IMR-90 (cell line): ENCODE measurements around the gene NFASC. TPM values are rescaled to one million over a fixed set of nuclear protein-coding genes. Genes with fewer than 3 reads are reported as not detected.

Source experiments
- ATAC-seq: fragments of 200-7000 bp; cut with Tn5 transposase; 2 replicates; pipeline ENCODE4 v1.9.1; 2020; ENCODE audit warnings: low read depth, mild to moderate bottlenecking, moderate library complexity
- BruUV-seq: library from RNA; stranded (reverse); fragments of 400-500 nt; replicated peaks from 2 replicates; lab custom pipeline; 2021; lab: Mats Ljungman, UMichigan
- CTCF ChIA-PET: fragments of 300-600 bp; formaldehyde crosslinking; extraction: SDS; loops from one replicate; lab custom pipeline; 2021; ENCODE audit warnings: antibody characterized with exemption; lab: Yijun Ruan, JAX
- POLR2A ChIA-PET: fragments of 300-600 bp; sonication (Branson Sonifier 250); formaldehyde crosslinking; loops from one replicate; lab custom pipeline; 2022; ENCODE audit warnings: antibody characterized with exemption; ENCODE audit not compliant: unreplicated experiment; lab: Charles Lee
- DNase-seq: peaks from one replicate; pipeline ENCODE4 v3.0.0; 2013
- H2AFZ ChIP-seq: replicated peaks from 2 replicates; pipeline ENCODE3; 2013; ENCODE audit warnings: low read length, mild to moderate bottlenecking; ENCODE audit not compliant: poor library complexity
- H2AK5ac ChIP-seq: 2 replicates; pipeline ENCODE4 v1.6.1; 2013; ENCODE audit warnings: low read depth, low read length, inconsistent platforms
- H2AK9ac ChIP-seq: replicated peaks from 2 replicates; pipeline ENCODE3; 2013; ENCODE audit warnings: mild to moderate bottlenecking, low read depth, low read length, moderate library complexity; ENCODE audit not compliant: poor library complexity
- H2BK120ac ChIP-seq: 2 replicates; pipeline ENCODE4 v1.6.1; 2013; ENCODE audit warnings: low read depth, low read length, inconsistent platforms
- H2BK15ac ChIP-seq: 3 replicates; pipeline ENCODE4 v1.6.1; 2013; ENCODE audit warnings: low read depth, low read length, inconsistent platforms
- H2BK20ac ChIP-seq: 2 replicates; pipeline ENCODE4 v1.6.1; 2013; ENCODE audit warnings: low read depth, mild to moderate bottlenecking, inconsistent platforms, low read length, moderate library complexity
- H2BK5ac ChIP-seq: 2 replicates; pipeline ENCODE4 v1.6.1; 2013; ENCODE audit warnings: mild to moderate bottlenecking, low read depth, low read length, inconsistent platforms; ENCODE audit not compliant: poor library complexity, severe bottlenecking
- H3K14ac ChIP-seq: replicated peaks from 2 replicates; pipeline ENCODE4 v1.6.1; 2013; ENCODE audit warnings: low read depth, low read length, inconsistent platforms
- H3K18ac ChIP-seq: 2 replicates; pipeline ENCODE4 v1.6.1; 2013; ENCODE audit warnings: low read depth, low read length, control low read depth
- H3K23ac ChIP-seq: 2 replicates; pipeline ENCODE4 v1.6.1; 2013; ENCODE audit warnings: low read depth, low read length, inconsistent platforms
- H3K27ac ChIP-seq: 2 replicates; pipeline ENCODE4 v1.5.1; 2013; ENCODE audit warnings: mild to moderate bottlenecking, control low read depth, low read length; ENCODE audit not compliant: insufficient read depth
- H3K27me3 ChIP-seq: 2 replicates; pipeline ENCODE4 v1.6.1; 2013; ENCODE audit warnings: low read length; ENCODE audit not compliant: control insufficient read depth, insufficient read depth
- H3K36me3 ChIP-seq: 2 replicates; pipeline ENCODE4 v1.6.1; 2013; ENCODE audit warnings: low read length, mixed read lengths; ENCODE audit not compliant: control insufficient read depth, insufficient read depth
- H3K4ac ChIP-seq: 2 replicates; pipeline ENCODE4 v1.6.1; 2013; ENCODE audit warnings: low read depth, low read length, inconsistent platforms
- H3K4me1 ChIP-seq: 2 replicates; pipeline ENCODE4 v1.6.1; 2013; ENCODE audit warnings: low read length, mixed read lengths; ENCODE audit not compliant: control insufficient read depth, insufficient read depth
- H3K4me2 ChIP-seq: 2 replicates; pipeline ENCODE4 v1.6.1; 2013; ENCODE audit warnings: low read depth, mild to moderate bottlenecking, control low read depth, low read length, moderate library complexity
- H3K4me3 ChIP-seq: 2 replicates; pipeline ENCODE4 v1.5.1; 2013; ENCODE audit warnings: low read depth, mild to moderate bottlenecking, control low read depth, low read length, moderate library complexity; ENCODE audit not compliant: insufficient read depth
- H3K56ac ChIP-seq: 2 replicates; pipeline ENCODE4 v1.6.1; 2013; ENCODE audit warnings: low read length, inconsistent platforms; ENCODE audit not compliant: insufficient read depth; ENCODE audit errors: extremely low read depth
- H3K79me1 ChIP-seq, 2 experiments: 2 replicates each; pipeline ENCODE4 v1.6.1; 2013; ENCODE audit warnings: low read length in 2 of 2, inconsistent platforms in 1 of 2, low read depth in 1 of 2
- H3K9ac ChIP-seq: 2 replicates; pipeline ENCODE4 v1.6.1; 2013; ENCODE audit warnings: low read depth, low read length, control low read depth
- H3K9me1 ChIP-seq: 2 replicates; pipeline ENCODE4 v1.6.1; 2013; ENCODE audit warnings: low read length, inconsistent platforms; ENCODE audit not compliant: insufficient read depth
- H3K9me3 ChIP-seq: 2 replicates; pipeline ENCODE4 v1.6.1; 2013; ENCODE audit warnings: low read length; ENCODE audit not compliant: control insufficient read depth, insufficient read depth
- H4K20me1 ChIP-seq: 2 replicates; pipeline ENCODE4 v1.6.1; 2013; ENCODE audit warnings: low read length, inconsistent platforms; ENCODE audit not compliant: insufficient read depth
- H4K5ac ChIP-seq: 2 replicates; pipeline ENCODE4 v1.6.1; 2013; ENCODE audit warnings: mild to moderate bottlenecking, low read depth, low read length, control low read depth
- H4K8ac ChIP-seq, 2 experiments: 2 replicates each; pipeline ENCODE4 v1.6.1; 2013; ENCODE audit warnings: low read depth in 2 of 2, low read length in 2 of 2, control low read depth in 1 of 2, inconsistent platforms in 1 of 2
- H4K91ac ChIP-seq: 2 replicates; pipeline ENCODE4 v1.6.1; 2013; ENCODE audit warnings: low read depth, low read length, inconsistent platforms; ENCODE audit not compliant: insufficient read depth
- BHLHE40 ChIP-seq: fragments of 150-350 bp; IDR thresholded peaks from 2 replicates; pipeline ENCODE4 v1.6.1; 2016; ENCODE audit warnings: mild to moderate bottlenecking, low read depth, low read length
- CEBPB ChIP-seq: IDR thresholded peaks from 2 replicates; pipeline ENCODE4 v1.6.1; 2012; ENCODE audit warnings: low read depth, low read length, improper control_type of control experiment
- CHD1 ChIP-seq: IDR thresholded peaks from 2 replicates; pipeline ENCODE4 v1.6.1; 2012; ENCODE audit warnings: low read depth, low read length, improper control_type of control experiment
- CTCF ChIP-seq: conservative IDR thresholded peaks from 2 replicates; pipeline ENCODE4 v1.5.1; 2012; ENCODE audit warnings: mild to moderate bottlenecking, low read depth, low read length, improper control_type of control experiment
- RCOR1 ChIP-seq: IDR thresholded peaks from 2 replicates; pipeline ENCODE4 v1.6.1; 2012; ENCODE audit warnings: mild to moderate bottlenecking, low read length, improper control_type of control experiment; ENCODE audit not compliant: insufficient replicate concordance
- SMC3 ChIP-seq: fragments of 150-350 bp; IDR thresholded peaks from 2 replicates; pipeline ENCODE4 v1.6.1; 2016; ENCODE audit warnings: low read depth, mild to moderate bottlenecking, antibody characterized with exemption, low read length, moderate library complexity
- WGBS, 2 experiments: methylation state at CpG; one replicate each; pipeline versions ENCODE4 v1.1.5 to v1.1.7; 2013; ENCODE audit warnings: missing lambda C conversion rate in 2 of 2; ENCODE audit not compliant: insufficient read length in 1 of 2; ENCODE audit errors: extremely low coverage in 2 of 2; 5-methylcytosine and 5-hydroxymethylcytosine counted together
- dilution Hi-C: fragments of 300-500 bp; cut with HindIII; formaldehyde crosslinking; loops from one replicate; pipeline ENCODE4 v1.14.3; 2018; ENCODE audit warnings: low sequenced_read_pairs; ENCODE audit not compliant: unreplicated experiment
- in situ Hi-C: fragments of 300-500 bp; cut with MboI; formaldehyde crosslinking; loops from 3 replicates; pipeline ENCODE4 v1.14.3; 2019; ENCODE audit warnings: low sequenced_read_pairs, inconsistent platforms, mixed read lengths
- intact Hi-C: fragments of 100-400 bp; cut with micrococcal nuclease; formaldehyde crosslinking; loops from 2 replicates; pipeline ENCODE4 v1.10.0; 2022
- polyA plus RNA-seq, 3 experiments: library from polyadenylated mRNA; depleted of rRNA; stranded (reverse); fragments of >200 nt; gene quantifications; 2 replicates each; pipeline ENCODE4 v1.2.3, GENCODE V29; 2012; ENCODE audit warnings: low replicate concordance in 1 of 3
- total RNA-seq: library from RNA; depleted of rRNA; stranded (reverse); fragments of >200 nt; gene quantifications from 2 replicates; pipeline ENCODE4 v1.2.3, GENCODE V29; 2012
- TF ChIP-seq, protein P1 (sequence below): fragments of 150-350 bp; IDR thresholded peaks from 2 replicates; pipeline ENCODE4 v1.6.1; 2016; ENCODE audit warnings: low read depth, mild to moderate bottlenecking, low read length, moderate library complexity, borderline replicate concordance
- TF ChIP-seq, protein P2 (sequence below): fragments of 150-350 bp; IDR thresholded peaks from 2 replicates; pipeline ENCODE4 v1.6.1; 2017; ENCODE audit warnings: mild to moderate bottlenecking, antibody characterized with exemption, low read length, low read depth

The NFASC gene
- total and polyA plus RNA-seq, 2 of the 4 experiments (the other 2 are of a cell fraction), result 0.18 to 0.79 TPM

DNA sequence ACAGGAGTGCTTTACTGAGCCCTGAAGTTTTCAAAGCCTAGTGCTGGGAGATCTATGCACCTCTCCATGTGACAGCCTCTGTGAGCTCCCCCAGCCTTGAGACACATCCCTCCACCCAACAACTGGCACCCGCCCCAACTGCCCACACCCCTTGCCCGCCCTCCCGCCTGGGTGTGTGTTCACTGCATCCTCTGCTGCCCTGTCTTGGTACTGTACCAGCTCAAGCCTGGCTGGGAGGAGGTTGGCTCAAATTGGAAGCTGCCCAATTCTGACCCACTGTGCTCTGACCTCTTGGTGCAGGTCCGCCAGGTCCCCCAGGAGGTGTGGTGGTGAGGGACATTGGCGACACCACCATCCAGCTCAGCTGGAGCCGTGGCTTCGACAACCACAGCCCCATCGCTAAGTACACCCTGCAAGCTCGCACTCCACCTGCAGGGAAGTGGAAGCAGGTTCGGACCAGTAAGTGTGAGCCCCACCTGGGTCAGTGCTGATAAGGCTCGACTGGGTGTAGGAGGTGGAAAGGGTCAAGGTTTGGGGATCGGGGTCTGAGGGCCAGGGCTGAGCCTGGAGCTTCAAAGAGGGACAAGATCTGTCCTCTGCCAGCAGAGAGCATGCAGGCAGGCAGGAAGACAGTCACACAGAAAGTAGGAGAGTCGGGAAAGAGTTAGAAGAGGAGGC, 195.6 kb downstream of the NFASC start:
- in situ Hi-C loops, result no loop called here
- no peak for ATAC-seq

More for the DNA sequence above, 195.6 kb downstream of the NFASC start:
- Histone ChIP-seq H3K9me3 (no peaks in the 10 kb centered on the region), H3K27ac (no peak overlapping the region), H3K4ac (no peak overlapping the region), H3K36me3 (no peaks in the 10 kb centered on the region), H3K56ac (no peak overlapping the region), H4K8ac (no peak overlapping the region), H4K20me1 (no peaks in the 10 kb centered on the region), H4K91ac (no peak overlapping the region), H2AFZ (no peak overlapping the region), H4K5ac (no peak overlapping the region), H2BK15ac (no peak overlapping the region), H2AK5ac (no peak overlapping the region), H3K79me1 (no peaks in the 10 kb centered on the region), H2BK120ac (no peak overlapping the region), H2BK20ac (no peak overlapping the region), H3K4me2 (no peak overlapping the region), H2BK5ac (no peak overlapping the region), H3K14ac (no peak overlapping the region), H3K4me1 (no peaks in the 10 kb centered on the region), H3K27me3 (peaks cover 10% of the 10 kb centered on the region), H3K23ac (no peak overlapping the region), H2AK9ac (no peak overlapping the region), H3K4me3 (no peak overlapping the region), H3K9me1 (no peaks in the 10 kb centered on the region), H3K9ac (no peak overlapping the region), H3K18ac (no peak overlapping the region)
- dilution Hi-C loops, result no loop called here
- WGBS, 2 experiments, result 77% methylated on average over 1 of the region's 13 CpGs; no CpG with 5 or more reads in 1 of the 2 experiments
- intact Hi-C loops, result no loop called here
- no TSS peak for BruUV-seq
- ChIA-PET CTCF (no interaction called here), POLR2A (no interaction called here)
- TF ChIP-seq CTCF (0 out of 2 replicates have a peak, but pooled peaks have one; percentile 2), RCOR1 (no peak), BHLHE40 (no peak), SMC3 (no peak), CEBPB (no peak), CHD1 (no peak)
- TF ChIP-seq, protein P1, sequence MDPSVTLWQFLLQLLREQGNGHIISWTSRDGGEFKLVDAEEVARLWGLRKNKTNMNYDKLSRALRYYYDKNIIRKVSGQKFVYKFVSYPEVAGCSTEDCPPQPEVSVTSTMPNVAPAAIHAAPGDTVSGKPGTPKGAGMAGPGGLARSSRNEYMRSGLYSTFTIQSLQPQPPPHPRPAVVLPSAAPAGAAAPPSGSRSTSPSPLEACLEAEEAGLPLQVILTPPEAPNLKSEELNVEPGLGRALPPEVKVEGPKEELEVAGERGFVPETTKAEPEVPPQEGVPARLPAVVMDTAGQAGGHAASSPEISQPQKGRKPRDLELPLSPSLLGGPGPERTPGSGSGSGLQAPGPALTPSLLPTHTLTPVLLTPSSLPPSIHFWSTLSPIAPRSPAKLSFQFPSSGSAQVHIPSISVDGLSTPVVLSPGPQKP, result no peak
- TF ChIP-seq, protein P2, sequence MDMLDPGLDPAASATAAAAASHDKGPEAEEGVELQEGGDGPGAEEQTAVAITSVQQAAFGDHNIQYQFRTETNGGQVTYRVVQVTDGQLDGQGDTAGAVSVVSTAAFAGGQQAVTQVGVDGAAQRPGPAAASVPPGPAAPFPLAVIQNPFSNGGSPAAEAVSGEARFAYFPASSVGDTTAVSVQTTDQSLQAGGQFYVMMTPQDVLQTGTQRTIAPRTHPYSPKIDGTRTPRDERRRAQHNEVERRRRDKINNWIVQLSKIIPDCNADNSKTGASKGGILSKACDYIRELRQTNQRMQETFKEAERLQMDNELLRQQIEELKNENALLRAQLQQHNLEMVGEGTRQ, result no peak
- no peak for DNase-seq
